H9 (cell line): ENCODE results near the gene SUPT6H. TPM values are rescaled to one million over a fixed set of nuclear protein-coding genes. Genes with fewer than 3 reads are reported as not detected.
A peak's percentile ranks its signal among the peaks of the same experiment; 100 is the strongest.

Experiments
- DNase-seq: peaks from one replicate; pipeline ENCODE4 v3.0.0-alpha.2; 2017
- H2AFZ ChIP-seq: one replicate; pipeline ENCODE4 v1.6.1; 2013; ENCODE audit warnings: mild to moderate bottlenecking, low read length, control low read depth, moderate library complexity
- H2AK5ac ChIP-seq: 2 replicates; pipeline ENCODE4 v1.6.1; 2013; ENCODE audit warnings: low read length, control low read depth, mixed read lengths; ENCODE audit not compliant: insufficient read length
- H2BK120ac ChIP-seq: one replicate; pipeline ENCODE4 v1.6.1; 2013; ENCODE audit warnings: low read depth, mild to moderate bottlenecking, low read length, control low read depth, inconsistent platforms; ENCODE audit not compliant: poor library complexity, severe bottlenecking
- H2BK12ac ChIP-seq: 2 replicates; pipeline ENCODE4 v1.6.1; 2013; ENCODE audit warnings: low read length, control low read depth, mixed read lengths, low read depth; ENCODE audit not compliant: insufficient read length
- H2BK15ac ChIP-seq: 2 replicates; pipeline ENCODE4 v1.6.1; 2013; ENCODE audit warnings: low read depth, low read length, control low read depth
- H2BK20ac ChIP-seq: one replicate; pipeline ENCODE4 v1.6.1; 2013; ENCODE audit warnings: low read depth, mild to moderate bottlenecking, low read length, control low read depth, inconsistent platforms; ENCODE audit not compliant: poor library complexity, severe bottlenecking
- H2BK5ac ChIP-seq: 2 replicates; pipeline ENCODE4 v1.6.1; 2013; ENCODE audit warnings: low read length, control low read depth, mixed read lengths; ENCODE audit not compliant: insufficient read length
- H3K14ac ChIP-seq: 2 replicates; pipeline ENCODE4 v1.6.1; 2013; ENCODE audit warnings: low read length, control low read depth; ENCODE audit not compliant: insufficient read depth
- H3K18ac ChIP-seq: 2 replicates; pipeline ENCODE4 v1.6.1; 2013; ENCODE audit warnings: low read depth, mild to moderate bottlenecking, mixed read lengths, low read length, control low read depth; ENCODE audit not compliant: insufficient read length
- H3K23ac ChIP-seq: 2 replicates; pipeline ENCODE4 v1.6.1; 2013; ENCODE audit warnings: low read length, control low read depth, mixed read lengths, low read depth; ENCODE audit not compliant: insufficient read length
- H3K23me2 ChIP-seq: 2 replicates; pipeline ENCODE4 v1.6.1; 2013; ENCODE audit warnings: low read depth, mild to moderate bottlenecking, mixed read lengths, low read length, control low read depth; ENCODE audit not compliant: insufficient read length, poor library complexity, severe bottlenecking
- H3K27ac ChIP-seq: 2 replicates; pipeline ENCODE4 v1.5.1; 2013; ENCODE audit warnings: low read length, control low read depth, mixed read lengths, low read depth; ENCODE audit not compliant: insufficient read length
- H3K27me3 ChIP-seq: 2 replicates; pipeline ENCODE4 v1.6.1; 2013; ENCODE audit warnings: low read length, control low read depth, inconsistent platforms; ENCODE audit not compliant: insufficient read depth
- H3K4ac ChIP-seq: 2 replicates; pipeline ENCODE4 v1.6.1; 2013; ENCODE audit warnings: low read depth, mild to moderate bottlenecking, control low read depth, inconsistent platforms, low read length, moderate library complexity
- H3K4me1 ChIP-seq: 2 replicates; pipeline ENCODE4 v1.6.1; 2013; ENCODE audit warnings: low read length, control low read depth, inconsistent platforms; ENCODE audit not compliant: insufficient read depth
- H3K4me2 ChIP-seq: 2 replicates; pipeline ENCODE4 v1.6.1; 2013; ENCODE audit warnings: low read length, control low read depth, mixed read lengths; ENCODE audit not compliant: insufficient read length, insufficient read depth
- H3K56ac ChIP-seq: 2 replicates; pipeline ENCODE4 v1.6.1; 2013; ENCODE audit warnings: low read depth, mild to moderate bottlenecking, mixed read lengths, low read length, control low read depth; ENCODE audit not compliant: insufficient read length
- H3K79me1 ChIP-seq: 2 replicates; pipeline ENCODE4 v1.6.1; 2013; ENCODE audit warnings: low read depth, mild to moderate bottlenecking, moderate library complexity, low read length, control low read depth, inconsistent platforms; ENCODE audit not compliant: insufficient read depth, poor library complexity, severe bottlenecking
- H3K79me2 ChIP-seq: 2 replicates; pipeline ENCODE4 v1.6.1; 2013; ENCODE audit warnings: low read length, control low read depth, inconsistent platforms; ENCODE audit not compliant: insufficient read depth
- H3K9ac ChIP-seq: 2 replicates; pipeline ENCODE4 v1.6.1; 2013; ENCODE audit warnings: low read length, control low read depth, mixed read lengths; ENCODE audit not compliant: insufficient read length; ENCODE audit errors: extremely low read depth
- H3K9me3 ChIP-seq: one replicate; pipeline ENCODE4 v1.6.1; 2013; ENCODE audit warnings: low read depth, low read length, inconsistent platforms; ENCODE audit not compliant: control insufficient read depth
- H3T11ph ChIP-seq: one replicate; pipeline ENCODE4 v1.6.1; 2013; ENCODE audit warnings: mild to moderate bottlenecking, low read length, control low read depth, inconsistent platforms
- H4K20me1 ChIP-seq: one replicate; pipeline ENCODE4 v1.6.1; 2013; ENCODE audit not compliant: control insufficient read depth, insufficient read length, insufficient read depth
- H4K5ac ChIP-seq: 2 replicates; pipeline ENCODE4 v1.6.1; 2013; ENCODE audit warnings: low read depth, mild to moderate bottlenecking, mixed read lengths, low read length, control low read depth; ENCODE audit not compliant: insufficient read length
- H4K8ac ChIP-seq: replicated peaks from 2 replicates; pipeline ENCODE4 v1.6.1; 2013; ENCODE audit warnings: low read length, control low read depth, mixed read lengths, low read depth; ENCODE audit not compliant: insufficient read length
- H4K91ac ChIP-seq: 2 replicates; pipeline ENCODE4 v1.6.1; 2013; ENCODE audit warnings: low read depth, mild to moderate bottlenecking, moderate library complexity, mixed read lengths, low read length, control low read depth; ENCODE audit not compliant: insufficient read length
- H3K27ac Mint-ChIP-seq, 3 experiments: 2 replicates in 2 of 3; 3 replicates in 1 of 3; pipeline ENCODE4 v1.8.0; 2020 to 2021; ENCODE audit warnings: mixed read lengths in 3 of 3, mild to moderate bottlenecking in 1 of 3, moderate library complexity in 1 of 3
- H3K27me3 Mint-ChIP-seq: 2 replicates; pipeline ENCODE4 v1.8.0; 2021; ENCODE audit warnings: low read depth, mild to moderate bottlenecking, moderate library complexity, mixed read lengths
- H3K36me3 Mint-ChIP-seq, 3 experiments: 2 replicates in 2 of 3; 3 replicates in 1 of 3; pipeline ENCODE4 v1.8.0; 2020 to 2021; ENCODE audit warnings: low read depth in 3 of 3, mixed read lengths in 3 of 3; ENCODE audit not compliant: insufficient read depth in 1 of 3
- H3K4me1 Mint-ChIP-seq, 2 experiments: 2 replicates each; pipeline ENCODE4 v1.8.0; 2020; ENCODE audit warnings: mixed read lengths in 2 of 2
- H3K4me3 Mint-ChIP-seq, 2 experiments: 2 replicates in 1 of 2; 3 replicates in 1 of 2; pipeline ENCODE4 v1.8.0; 2020 to 2021; ENCODE audit warnings: mild to moderate bottlenecking in 2 of 2, mixed read lengths in 2 of 2, moderate library complexity in 1 of 2
- H3K9me3 Mint-ChIP-seq, 2 experiments: 2 replicates in 1 of 2; 3 replicates in 1 of 2; pipeline ENCODE4 v1.8.0; 2020; ENCODE audit warnings: mild to moderate bottlenecking in 2 of 2, mixed read lengths in 2 of 2, moderate library complexity in 1 of 2
- CTCF ChIP-seq: fragments of 200-600 bp; sonication (generic); conservative IDR thresholded peaks from 3 replicates; pipeline ENCODE4 v1.8.0; 2021; ENCODE audit warnings: antibody characterized with exemption, mild to moderate bottlenecking
- WGBS: extraction: QIAGEN DNeasy Blood & Tissue Kit; methylation state at CpG from one replicate; pipeline ENCODE4 v1.1.7; 2013; ENCODE audit warnings: missing lambda C conversion rate, low lambda C conversion rate, mixed read lengths; ENCODE audit not compliant: insufficient read length; ENCODE audit errors: extremely low coverage; 5-methylcytosine and 5-hydroxymethylcytosine counted together
- total RNA-seq: library from RNA; stranded (reverse); gene quantifications from 2 replicates; pipeline ENCODE4 v1.2.1, GENCODE V29; 2021

SUPT6H gene
- total RNA-seq, 1 experiment from 2014 or later, result 85.8 TPM

DNA sequence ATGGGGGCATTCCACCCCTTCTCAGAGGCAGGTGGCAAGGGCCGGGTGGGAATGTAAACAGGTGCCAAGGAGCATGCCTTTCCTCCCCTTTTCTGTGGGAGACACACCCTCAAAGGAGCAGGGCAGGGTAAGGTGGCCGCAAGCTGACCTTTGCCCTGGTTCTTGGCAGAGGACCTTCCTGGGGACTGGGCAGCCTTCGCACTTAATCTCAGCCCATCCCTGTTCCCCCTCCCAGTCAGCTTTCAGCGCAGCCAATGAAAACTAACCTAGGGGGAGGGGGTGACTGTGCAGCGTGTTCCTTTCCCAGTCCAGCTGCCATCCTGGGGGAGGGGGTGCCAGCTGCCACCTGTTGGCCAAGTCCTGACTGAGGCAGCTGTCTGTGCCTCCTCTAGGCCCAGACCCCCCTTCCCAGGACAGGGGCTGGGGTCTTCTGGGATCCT lies 84.6 kb downstream of the SUPT6H start:
- Histone ChIP-seq H2BK12ac (no peak overlapping the region), H3K18ac (no peak overlapping the region), H3K79me2 (peaks cover 16% of the 10 kb centered on the region; the same call in 1 of the 2 replicates), H3T11ph (no peak overlapping the region), H3K79me1 (no peaks in the 10 kb centered on the region), H3K4me1 (peaks cover 5% of the 10 kb centered on the region; the same call in 1 of the 2 replicates), H2AFZ (no peak overlapping the region), H3K27me3 (no peaks in the 10 kb centered on the region), H2AK5ac (no peak overlapping the region), H3K23ac (no peak overlapping the region), H3K4ac (no peak overlapping the region), H2BK120ac (no peak overlapping the region), H2BK5ac (no peak overlapping the region), H3K9ac (no peak overlapping the region), H2BK20ac (no peak overlapping the region), H3K23me2 (peaks cover 15% of the 10 kb centered on the region), H3K56ac (no peak overlapping the region), H3K27ac (no peak overlapping the region), H3K14ac (no peak overlapping the region), H4K8ac (no peak overlapping the region), H2BK15ac (no peak overlapping the region), H4K91ac (no peak overlapping the region), H3K9me3 (no peaks in the 10 kb centered on the region), H4K5ac (no peak overlapping the region), H4K20me1 (no peaks in the 10 kb centered on the region), H3K4me2 (peak overlapping the region; percentile 84)
- Mint-ChIP-seq H3K36me3 (peaks cover 42 to 67% (median 43%) of the 10 kb centered on the region in 3 experiments; a peak in 6 of 7 replicates), H3K4me1 (peaks cover 17 to 34% of the 10 kb centered on the region in 2 experiments), H3K4me3 (peak overlapping the region; percentile 87 to 93), H3K27me3 (no peaks in the 10 kb centered on the region; the same call in none of the 2 replicates), H3K9me3 (no peaks in the 10 kb centered on the region), H3K27ac (peak overlapping the region; percentile 67 to 90 (median 79); a peak in 4 of 7 replicates)
- DNase-seq, result peak; percentile 78
- TF ChIP-seq CTCF, result no peak
- no CpG with 5 or more reads among the region's 5 CpGs for WGBS
